Gastroesophageal sphincter (tissue), 3 donors: ENCODE results near the gene THBS3.

Source experiments
- EP300 ChIP-seq: sonication (generic); formaldehyde crosslinking; IDR thresholded peaks from one replicate; pipeline ENCODE4 v1.6.1; 2017; ENCODE audit warnings: antibody characterized with exemption, mild to moderate bottlenecking
- POLR2A ChIP-seq, 2 donors: fragments of 450-650 bp; IDR thresholded peaks; one replicate each; pipeline ENCODE4 v1.6.1; 2017; ENCODE audit warnings: antibody characterized with exemption in 2 of 2, mild to moderate bottlenecking in 2 of 2, moderate library complexity in 1 of 2
- POLR2AphosphoS5 ChIP-seq: sonication (generic); formaldehyde crosslinking; IDR thresholded peaks from one replicate; pipeline ENCODE4 v1.6.1; 2017; ENCODE audit warnings: antibody characterized with exemption
- TF ChIP-seq, protein P1 (sequence below), 4 experiments: fragments of 200-600 bp in 2 of 4; fragments of 450-650 bp in 2 of 4; sonication (generic) in 1 of 4; IDR thresholded peaks; one replicate each; pipeline ENCODE4 v1.5.1; 2017 to 2019; ENCODE audit warnings: antibody characterized with exemption in 4 of 4, mild to moderate bottlenecking in 2 of 4, moderate library complexity in 2 of 4

DNA sequence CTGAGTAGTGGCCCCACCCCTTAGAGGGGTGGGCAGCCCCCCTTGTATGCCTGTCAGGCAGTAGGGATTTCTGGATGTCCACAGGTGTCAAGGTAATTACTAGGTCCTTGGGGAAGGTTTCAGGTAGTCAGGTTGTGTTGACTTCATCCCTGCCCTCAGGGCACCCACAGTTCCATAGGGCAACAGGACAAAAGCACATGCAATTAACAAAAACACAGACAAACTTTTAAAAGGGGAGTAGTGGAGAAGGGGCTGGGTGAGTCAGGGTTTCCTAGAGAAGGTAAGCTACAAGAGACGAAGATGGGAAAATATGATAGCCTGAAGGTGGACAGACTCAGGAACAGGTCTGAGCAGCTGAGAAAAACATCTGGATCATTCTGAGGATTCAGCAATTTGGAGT is 48.7 kb downstream of the THBS3 start:
- no peak for TF ChIP-seq POLR2A (IDR thresholded peaks at IDR 0.05)
- TF ChIP-seq, protein P1, sequence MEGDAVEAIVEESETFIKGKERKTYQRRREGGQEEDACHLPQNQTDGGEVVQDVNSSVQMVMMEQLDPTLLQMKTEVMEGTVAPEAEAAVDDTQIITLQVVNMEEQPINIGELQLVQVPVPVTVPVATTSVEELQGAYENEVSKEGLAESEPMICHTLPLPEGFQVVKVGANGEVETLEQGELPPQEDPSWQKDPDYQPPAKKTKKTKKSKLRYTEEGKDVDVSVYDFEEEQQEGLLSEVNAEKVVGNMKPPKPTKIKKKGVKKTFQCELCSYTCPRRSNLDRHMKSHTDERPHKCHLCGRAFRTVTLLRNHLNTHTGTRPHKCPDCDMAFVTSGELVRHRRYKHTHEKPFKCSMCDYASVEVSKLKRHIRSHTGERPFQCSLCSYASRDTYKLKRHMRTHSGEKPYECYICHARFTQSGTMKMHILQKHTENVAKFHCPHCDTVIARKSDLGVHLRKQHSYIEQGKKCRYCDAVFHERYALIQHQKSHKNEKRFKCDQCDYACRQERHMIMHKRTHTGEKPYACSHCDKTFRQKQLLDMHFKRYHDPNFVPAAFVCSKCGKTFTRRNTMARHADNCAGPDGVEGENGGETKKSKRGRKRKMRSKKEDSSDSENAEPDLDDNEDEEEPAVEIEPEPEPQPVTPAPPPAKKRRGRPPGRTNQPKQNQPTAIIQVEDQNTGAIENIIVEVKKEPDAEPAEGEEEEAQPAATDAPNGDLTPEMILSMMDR (IDR thresholded peaks at IDR 0.05), result no peak
- TF ChIP-seq EP300, result no peak
- TF ChIP-seq POLR2AphosphoS5, result no peak
